DND-41 (cell line): ENCODE data around the gene CHMP6.

ENCODE experiments used
- ATAC-seq: fragments of 200-7000 bp; cut with Tn5 transposase; 3 replicates; pipeline ENCODE4 v1.9.1; 2021; ENCODE audit warnings: low read depth; ENCODE audit not compliant: insufficient read depth
- DNase-seq: peaks from one replicate; pipeline ENCODE4 v3.0.0-alpha.2; 2020
- H2AFZ ChIP-seq: 2 replicates; pipeline ENCODE4 v1.6.0; 2012; ENCODE audit warnings: low read depth, low read length
- H3K27ac ChIP-seq: 2 replicates; pipeline ENCODE4 v1.5.1; 2012; ENCODE audit warnings: low read length, inconsistent platforms
- H3K27me3 ChIP-seq: fragments of 200-600 bp; sonication (generic); 2 replicates; pipeline ENCODE4 v1.6.0; 2012; ENCODE audit warnings: low read length, mild to moderate bottlenecking, inconsistent platforms; ENCODE audit not compliant: insufficient read depth, poor library complexity
- H3K36me3 ChIP-seq: 2 replicates; pipeline ENCODE4 v1.5.1; 2012; ENCODE audit warnings: low read length, inconsistent platforms; ENCODE audit not compliant: insufficient read depth
- H3K4me1 ChIP-seq: 2 replicates; pipeline ENCODE4 v1.5.1; 2012; ENCODE audit warnings: mild to moderate bottlenecking, low read length; ENCODE audit not compliant: insufficient read depth
- H3K4me2 ChIP-seq: 2 replicates; pipeline ENCODE4 v1.6.0; 2012; ENCODE audit warnings: mild to moderate bottlenecking, moderate library complexity, low read length, inconsistent platforms; ENCODE audit not compliant: insufficient read depth
- H3K4me3 ChIP-seq, 2 experiments: fragments of 200-600 bp in 1 of 2; shearing (Covaris generic) in 1 of 2; 2 replicates each; pipeline ENCODE4 v1.5.1; 2012 to 2016; ENCODE audit warnings: inconsistent platforms in 2 of 2, low read length in 2 of 2, mild to moderate bottlenecking in 2 of 2, low read depth in 1 of 2, moderate library complexity in 1 of 2
- H3K79me2 ChIP-seq: 2 replicates; pipeline ENCODE4 v1.6.0; 2012; ENCODE audit warnings: low read length, inconsistent platforms; ENCODE audit not compliant: insufficient read depth
- H3K9ac ChIP-seq: 2 replicates; pipeline ENCODE4 v1.6.0; 2012; ENCODE audit warnings: low read depth, mild to moderate bottlenecking, inconsistent platforms, low read length, moderate library complexity
- H3K9me3 ChIP-seq: 2 replicates; pipeline ENCODE4 v1.5.1; 2012; ENCODE audit warnings: low read length, moderate library complexity, mild to moderate bottlenecking, inconsistent platforms; ENCODE audit not compliant: insufficient read depth, severe bottlenecking
- H4K20me1 ChIP-seq: 2 replicates; pipeline ENCODE4 v1.6.0; 2012; ENCODE audit warnings: low read length; ENCODE audit not compliant: insufficient read depth
- EZH2 ChIP-seq: IDR thresholded peaks from 3 replicates; pipeline ENCODE4 v1.6.1; 2012; ENCODE audit warnings: borderline replicate concordance, low read depth, mild to moderate bottlenecking, moderate library complexity, low read length, inconsistent platforms; ENCODE audit not compliant: severe bottlenecking
- TF ChIP-seq, protein P1 (sequence below): IDR thresholded peaks from 2 replicates; pipeline ENCODE4 v1.5.1; 2012; ENCODE audit warnings: borderline replicate concordance, low read length, moderate library complexity, mild to moderate bottlenecking; ENCODE audit not compliant: poor library complexity, severe bottlenecking; ENCODE audit errors: extremely low read depth

Gene CHMP6

DNA sequence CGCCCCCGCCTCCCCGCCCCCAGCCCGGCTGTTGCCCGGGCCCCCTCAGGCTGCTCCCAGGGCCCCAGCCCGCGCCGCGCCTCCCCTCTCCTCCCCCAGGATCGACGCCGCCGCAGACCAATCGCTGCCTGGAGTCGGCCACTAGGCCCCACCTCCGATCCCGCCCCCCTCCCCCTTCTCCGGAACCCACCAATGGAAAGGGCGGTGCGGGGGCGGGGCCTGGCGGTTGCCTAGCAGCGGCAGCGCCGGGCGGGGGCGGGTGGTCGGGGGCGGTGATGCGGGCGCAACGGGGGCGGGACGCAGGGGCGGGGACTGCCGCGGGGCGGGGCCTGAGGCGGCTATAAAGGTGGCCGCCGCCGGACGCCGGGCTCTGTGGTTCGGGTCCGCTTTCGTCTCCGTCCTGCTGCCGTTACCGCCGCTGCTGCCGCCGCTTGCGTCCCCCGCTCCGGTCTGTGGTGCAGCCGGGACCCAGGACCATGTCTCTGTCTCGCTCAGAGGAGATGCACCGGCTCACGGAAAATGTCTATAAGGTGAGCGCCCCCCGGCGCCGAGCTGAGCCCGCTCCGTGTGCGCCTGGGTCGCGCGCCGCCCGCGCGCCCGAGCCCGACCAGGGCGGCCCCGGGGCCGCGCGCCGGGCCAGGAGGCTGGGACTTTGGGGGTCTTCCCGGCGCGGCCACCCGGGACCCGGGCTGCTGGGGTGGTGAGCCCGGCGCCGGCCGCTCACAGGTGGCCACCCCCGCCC lies 43.3 kb downstream of the CHMP6 start, which contains the start of gene BAIAP2:
TSS of gene BAIAP2 (plus strand) at position 373 of the 742 bp plus-strand sequence. CDS start at position 477, 104 bp downstream.
- H3K4me3 ChIP-seq, result peak within 1 kb of the TSS; percentile 41 to 85; a peak in 3 of 4 replicates
- H3K27ac ChIP-seq, result peak within 1 kb of the TSS; percentile 57; the same call in 1 of the 2 replicates
- peak within 1 kb of the TSS; percentile 70 for H3K9ac ChIP-seq
- peak; percentile 96 for ATAC-seq
- TF ChIP-seq, protein P1, sequence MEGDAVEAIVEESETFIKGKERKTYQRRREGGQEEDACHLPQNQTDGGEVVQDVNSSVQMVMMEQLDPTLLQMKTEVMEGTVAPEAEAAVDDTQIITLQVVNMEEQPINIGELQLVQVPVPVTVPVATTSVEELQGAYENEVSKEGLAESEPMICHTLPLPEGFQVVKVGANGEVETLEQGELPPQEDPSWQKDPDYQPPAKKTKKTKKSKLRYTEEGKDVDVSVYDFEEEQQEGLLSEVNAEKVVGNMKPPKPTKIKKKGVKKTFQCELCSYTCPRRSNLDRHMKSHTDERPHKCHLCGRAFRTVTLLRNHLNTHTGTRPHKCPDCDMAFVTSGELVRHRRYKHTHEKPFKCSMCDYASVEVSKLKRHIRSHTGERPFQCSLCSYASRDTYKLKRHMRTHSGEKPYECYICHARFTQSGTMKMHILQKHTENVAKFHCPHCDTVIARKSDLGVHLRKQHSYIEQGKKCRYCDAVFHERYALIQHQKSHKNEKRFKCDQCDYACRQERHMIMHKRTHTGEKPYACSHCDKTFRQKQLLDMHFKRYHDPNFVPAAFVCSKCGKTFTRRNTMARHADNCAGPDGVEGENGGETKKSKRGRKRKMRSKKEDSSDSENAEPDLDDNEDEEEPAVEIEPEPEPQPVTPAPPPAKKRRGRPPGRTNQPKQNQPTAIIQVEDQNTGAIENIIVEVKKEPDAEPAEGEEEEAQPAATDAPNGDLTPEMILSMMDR, result peak; percentile 57
- TF ChIP-seq EZH2, result no peak
- H2AFZ ChIP-seq, result peak within 1 kb of the TSS; percentile 85
- no peaks in the 10 kb centered on the region for H3K9me3 ChIP-seq
- H3K27me3 ChIP-seq, result peaks cover 2% of the 10 kb centered on the region
- DNase-seq, result peak; percentile 96
- H3K4me2 ChIP-seq, result peak within 1 kb of the TSS; percentile 96
- H3K4me1 ChIP-seq, result peaks cover 23% of the 10 kb centered on the region
- H3K79me2 ChIP-seq, result no peaks in the 10 kb centered on the region
- no peaks in the 10 kb centered on the region for H3K36me3 ChIP-seq
- H4K20me1 ChIP-seq, result peaks cover 14% of the 10 kb centered on the region

DNA sequence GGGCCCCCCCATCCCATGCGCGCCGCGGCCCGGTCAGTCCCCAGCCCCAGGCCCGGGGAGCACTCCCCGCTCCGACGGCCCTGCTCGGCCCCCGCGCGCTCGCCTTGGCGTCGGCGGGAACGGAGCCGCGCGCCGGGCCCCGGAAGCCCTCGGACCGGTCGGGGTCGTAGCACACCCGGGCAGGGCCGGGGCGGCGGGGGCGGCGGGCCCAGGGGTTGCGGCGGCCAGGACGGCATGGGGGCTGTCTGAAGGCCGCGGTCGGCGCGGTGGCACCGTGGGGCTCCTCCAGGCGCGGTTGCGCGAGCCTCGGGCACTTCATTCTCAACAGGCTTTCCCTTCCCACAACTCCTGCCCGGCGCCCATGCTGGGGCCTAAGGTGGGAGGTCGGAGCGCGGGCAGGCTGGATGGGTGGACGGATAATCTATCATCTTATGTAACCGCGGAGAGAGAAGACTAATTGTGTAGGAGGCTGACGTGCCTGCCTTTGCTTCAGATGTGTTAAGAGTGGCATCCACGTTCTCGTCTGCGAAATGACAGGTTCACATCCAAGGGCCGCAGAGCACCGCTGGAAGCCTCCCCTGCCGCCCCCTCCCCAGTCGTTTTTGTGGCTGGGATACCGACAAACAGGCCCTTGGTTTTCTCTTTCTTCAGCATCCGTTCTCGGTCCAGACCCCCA lies 44.0 kb downstream of the CHMP6 start:
- no peak for TF ChIP-seq EZH2
- Histone ChIP-seq H3K36me3 (no peaks in the 10 kb centered on the region), H3K79me2 (no peaks in the 10 kb centered on the region), H3K27me3 (peaks cover 2% of the 10 kb centered on the region), H4K20me1 (peaks cover 18% of the 10 kb centered on the region), H3K9me3 (no peaks in the 10 kb centered on the region), H3K27ac (no peak overlapping the region), H3K4me3 (peak overlapping the region in 1 of 2 experiments; percentile 85; a peak in 2 of 4 replicates), H3K4me2 (peak overlapping the region; percentile 90), H3K9ac (peak overlapping the region; percentile 53), H2AFZ (no peak overlapping the region), H3K4me1 (peaks cover 23% of the 10 kb centered on the region)
- DNase-seq (no peak), ATAC-seq (no peak)

DNA sequence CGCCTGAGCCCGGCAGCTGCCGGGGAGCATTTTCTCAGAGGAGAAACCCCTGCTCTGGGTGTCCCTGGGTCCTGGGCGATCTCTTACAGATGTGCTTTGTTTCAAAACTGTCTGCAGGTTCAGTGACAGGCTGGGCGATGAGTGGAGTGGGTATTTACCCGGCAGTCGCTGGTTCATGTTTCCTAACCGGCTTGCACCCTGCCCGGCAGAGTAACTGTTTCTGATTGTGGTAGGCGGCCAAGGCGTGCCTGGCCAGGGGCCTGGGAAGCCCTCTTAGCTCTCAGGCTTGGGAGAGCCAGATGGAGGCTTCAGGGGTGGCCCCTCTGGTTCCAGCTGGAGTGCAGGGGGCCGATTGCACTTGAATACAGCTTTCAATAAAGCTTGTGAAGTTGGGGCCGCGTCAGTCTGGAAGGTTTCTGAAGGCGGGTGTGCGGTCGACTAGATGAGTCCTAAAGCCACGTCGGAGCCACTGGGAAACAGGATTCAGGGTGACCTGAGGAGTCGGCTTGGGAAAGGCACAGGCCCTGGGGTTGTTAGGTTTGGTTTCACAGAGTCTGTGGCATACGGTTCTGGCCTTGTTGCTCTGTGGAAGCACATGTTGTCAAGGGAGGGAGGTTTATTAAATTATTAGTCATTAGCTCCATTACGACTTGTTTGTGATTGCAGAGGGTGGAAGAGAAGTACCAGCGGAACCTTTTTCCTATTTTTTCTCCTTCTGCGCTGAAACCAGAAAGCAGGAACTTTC lies 44.7 kb downstream of the CHMP6 start:
- H4K20me1 ChIP-seq, result peaks cover 24% of the 10 kb centered on the region
- no peak overlapping the region for H2AFZ ChIP-seq
- peaks cover 2% of the 10 kb centered on the region for H3K27me3 ChIP-seq
- no peak overlapping the region for H3K9ac ChIP-seq
- peaks cover 23% of the 10 kb centered on the region for H3K4me1 ChIP-seq
- H3K27ac ChIP-seq, result no peak overlapping the region
- no peak overlapping the region for H3K4me3 ChIP-seq
- TF ChIP-seq EZH2, result no peak
- TF ChIP-seq, protein P1, result no peak
- DNase-seq, result no peak
- H3K9me3 ChIP-seq, result no peaks in the 10 kb centered on the region
- no peak for ATAC-seq
- H3K4me2 ChIP-seq, result peak overlapping the region; percentile 90
- H3K79me2 ChIP-seq, result no peaks in the 10 kb centered on the region
- H3K36me3 ChIP-seq, result no peaks in the 10 kb centered on the region
